PC-9 (cell line): ENCODE results near the gene GNAQ. TPM values are rescaled to one million over a fixed set of nuclear protein-coding genes. Genes with fewer than 3 reads are reported as not detected.

ENCODE experiments used
- BruUV-seq: library from RNA; stranded (reverse); fragments of 400-500 nt; replicated peaks from 2 replicates; lab custom pipeline; 2021; lab: Mats Ljungman, UMichigan
- CTCF ChIA-PET: fragments of 300-600 bp; sonication (Branson Sonifier 250); formaldehyde crosslinking; loops from one replicate; lab custom pipeline; 2022; ENCODE audit warnings: antibody characterized with exemption; lab: Charles Lee
- POLR2A ChIA-PET: fragments of 300-600 bp; sonication (Branson Sonifier 250); formaldehyde crosslinking; loops from one replicate; lab custom pipeline; 2022; ENCODE audit warnings: antibody characterized with exemption; ENCODE audit not compliant: unreplicated experiment; lab: Charles Lee
- DNase-seq, 2 experiments: peaks; one replicate each; pipeline versions ENCODE4 v3.0.0 to v3.0.0-alpha.2; 2015 to 2022; ENCODE audit warnings: mixed read lengths in 1 of 2
- H2AFZ ChIP-seq: fragments of 200-600 bp; sonication (generic); 2 replicates; pipeline ENCODE4 v1.8.1; 2017; ENCODE audit warnings: antibody characterized with exemption
- H3F3A ChIP-seq: fragments of 200-600 bp; sonication (generic); 2 replicates; pipeline ENCODE4 v1.8.1; 2017; ENCODE audit warnings: antibody characterized with exemption, mild to moderate bottlenecking, low read depth; ENCODE audit not compliant: insufficient read depth
- H3K27ac ChIP-seq: fragments of 200-600 bp; sonication (generic); 2 replicates; pipeline ENCODE4 v1.6.1; 2016; ENCODE audit warnings: mixed run types
- H3K27me3 ChIP-seq: fragments of 200-600 bp; sonication (generic); 2 replicates; pipeline ENCODE4 v1.6.1; 2016; ENCODE audit warnings: low read depth, mixed run types; ENCODE audit not compliant: insufficient read depth
- H3K36me3 ChIP-seq: fragments of 200-600 bp; sonication (generic); 2 replicates; pipeline ENCODE4 v1.6.1; 2016; ENCODE audit warnings: low read depth, mixed run types
- H3K4me1 ChIP-seq: fragments of 200-600 bp; sonication (generic); replicated peaks from 2 replicates; pipeline ENCODE4 v1.6.1; 2016; ENCODE audit warnings: mixed run types; ENCODE audit not compliant: insufficient read depth
- H3K4me2 ChIP-seq: fragments of 200-600 bp; sonication (generic); 2 replicates; pipeline ENCODE4 v1.6.1; 2017; ENCODE audit warnings: mixed run types
- H3K4me3 ChIP-seq: fragments of 200-600 bp; sonication (generic); 2 replicates; pipeline ENCODE4 v1.6.1; 2016; ENCODE audit warnings: mixed run types
- H3K79me2 ChIP-seq: fragments of 200-600 bp; sonication (generic); 2 replicates; pipeline ENCODE4 v1.6.1; 2017; ENCODE audit warnings: low read depth, mixed run types
- H3K9me2 ChIP-seq: fragments of 200-600 bp; sonication (generic); 2 replicates; pipeline ENCODE4 v1.8.1; 2017; ENCODE audit warnings: mild to moderate bottlenecking; ENCODE audit not compliant: insufficient read depth
- H3K9me3 ChIP-seq: fragments of 200-600 bp; sonication (generic); 2 replicates; pipeline ENCODE4 v1.8.1; 2016; ENCODE audit warnings: low read depth; ENCODE audit not compliant: insufficient read depth
- H4K20me1 ChIP-seq: fragments of 200-600 bp; sonication (generic); 2 replicates; pipeline ENCODE4 v1.8.1; 2017; ENCODE audit not compliant: insufficient read depth
- EZH2 ChIP-seq: fragments of 200-600 bp; sonication (generic); IDR thresholded peaks from 2 replicates; pipeline ENCODE4 v1.8.0; 2017; ENCODE audit warnings: antibody characterized with exemption, low read depth
- intact Hi-C: fragments of 100-400 bp; cut with micrococcal nuclease; formaldehyde crosslinking; loops from one replicate; pipeline ENCODE4 v1.10.0; 2022; ENCODE audit not compliant: unreplicated experiment
- total RNA-seq: library from RNA; stranded (reverse); gene quantifications from 2 replicates; pipeline ENCODE4 v1.2.3, GENCODE V29; 2021
- TF ChIP-seq, protein P1 (sequence below): fragments of 200-600 bp; sonication (generic); conservative IDR thresholded peaks from 2 replicates; pipeline ENCODE4 v1.6.1; 2017; ENCODE audit warnings: mixed run types, antibody characterized with exemption, mild to moderate bottlenecking, moderate library complexity

GNAQ gene
- total RNA-seq, 1 experiment from 2014 or later = 51.6 TPM

DNA sequence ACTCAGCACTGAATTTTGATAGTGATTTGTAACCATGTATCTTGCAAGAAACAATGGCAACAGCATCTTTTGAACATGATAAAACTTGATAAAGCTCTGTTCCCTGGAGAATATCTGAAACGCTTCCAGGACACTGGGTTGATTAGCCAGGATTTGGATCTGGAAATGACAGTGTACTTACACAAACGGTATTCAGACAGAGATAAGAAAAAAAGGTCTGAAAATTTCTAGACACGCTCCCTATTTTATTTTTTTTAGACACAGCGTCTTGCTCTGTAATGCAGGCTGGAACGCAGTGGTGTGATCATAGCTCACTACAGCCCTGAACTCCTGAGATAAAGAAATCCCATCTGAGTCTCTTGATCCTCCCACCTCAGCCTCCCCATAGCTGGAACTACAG lies 109.0 kb downstream of the GNAQ start:
- H3K9me2 ChIP-seq = no peaks in the 10 kb centered on the region
- no peaks in the 10 kb centered on the region for H3K27me3 ChIP-seq
- BruUV-seq = no TSS peak
- no peak overlapping the region for H3K27ac ChIP-seq
- POLR2A ChIA-PET = no interaction called here
- H2AFZ ChIP-seq = no peak overlapping the region
- peaks cover 9% of the 10 kb centered on the region; the same call in 1 of the 2 replicates for H3K36me3 ChIP-seq
- peaks cover 18% of the 10 kb centered on the region for H3K4me1 ChIP-seq
- H3K9me3 ChIP-seq = no peaks in the 10 kb centered on the region
- H3K79me2 ChIP-seq = peaks cover 29% of the 10 kb centered on the region
- H3K4me3 ChIP-seq = no peak overlapping the region
- intact Hi-C loops = no loop called here
- H3K4me2 ChIP-seq = no peak overlapping the region
- peaks cover 11% of the 10 kb centered on the region for H3F3A ChIP-seq
- no peak for DNase-seq
- CTCF ChIA-PET = no interaction called here
- no peaks in the 10 kb centered on the region for H4K20me1 ChIP-seq
- no peak for TF ChIP-seq EZH2
- TF ChIP-seq, protein P1, sequence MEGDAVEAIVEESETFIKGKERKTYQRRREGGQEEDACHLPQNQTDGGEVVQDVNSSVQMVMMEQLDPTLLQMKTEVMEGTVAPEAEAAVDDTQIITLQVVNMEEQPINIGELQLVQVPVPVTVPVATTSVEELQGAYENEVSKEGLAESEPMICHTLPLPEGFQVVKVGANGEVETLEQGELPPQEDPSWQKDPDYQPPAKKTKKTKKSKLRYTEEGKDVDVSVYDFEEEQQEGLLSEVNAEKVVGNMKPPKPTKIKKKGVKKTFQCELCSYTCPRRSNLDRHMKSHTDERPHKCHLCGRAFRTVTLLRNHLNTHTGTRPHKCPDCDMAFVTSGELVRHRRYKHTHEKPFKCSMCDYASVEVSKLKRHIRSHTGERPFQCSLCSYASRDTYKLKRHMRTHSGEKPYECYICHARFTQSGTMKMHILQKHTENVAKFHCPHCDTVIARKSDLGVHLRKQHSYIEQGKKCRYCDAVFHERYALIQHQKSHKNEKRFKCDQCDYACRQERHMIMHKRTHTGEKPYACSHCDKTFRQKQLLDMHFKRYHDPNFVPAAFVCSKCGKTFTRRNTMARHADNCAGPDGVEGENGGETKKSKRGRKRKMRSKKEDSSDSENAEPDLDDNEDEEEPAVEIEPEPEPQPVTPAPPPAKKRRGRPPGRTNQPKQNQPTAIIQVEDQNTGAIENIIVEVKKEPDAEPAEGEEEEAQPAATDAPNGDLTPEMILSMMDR = no peak

DNA sequence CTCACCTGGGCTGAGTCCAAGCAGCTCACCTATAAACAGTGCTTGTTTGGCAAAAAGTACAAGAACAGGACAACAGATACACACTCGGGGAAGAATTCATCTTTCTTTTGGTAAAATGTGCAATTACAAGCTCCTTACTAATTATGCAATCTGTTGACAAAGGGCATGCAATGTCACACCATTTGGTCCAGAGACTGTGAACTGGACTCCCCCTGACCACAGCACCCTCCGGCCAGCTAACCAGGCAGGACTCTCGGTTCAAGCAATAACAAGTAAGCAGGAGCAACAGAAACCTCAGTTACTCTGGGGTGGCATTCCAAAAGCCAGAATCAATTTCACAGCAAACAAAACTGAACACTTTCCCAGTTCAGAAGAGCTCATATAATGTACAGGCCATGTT lies 113.8 kb downstream of the GNAQ start:
- no TSS peak for BruUV-seq
- CTCF ChIA-PET = interaction anchor here (0.8 kb wide), 1 partner anchor 59 kb away, joined by 4 read pairs; no protein-coding TSS in a partner anchor

DNA sequence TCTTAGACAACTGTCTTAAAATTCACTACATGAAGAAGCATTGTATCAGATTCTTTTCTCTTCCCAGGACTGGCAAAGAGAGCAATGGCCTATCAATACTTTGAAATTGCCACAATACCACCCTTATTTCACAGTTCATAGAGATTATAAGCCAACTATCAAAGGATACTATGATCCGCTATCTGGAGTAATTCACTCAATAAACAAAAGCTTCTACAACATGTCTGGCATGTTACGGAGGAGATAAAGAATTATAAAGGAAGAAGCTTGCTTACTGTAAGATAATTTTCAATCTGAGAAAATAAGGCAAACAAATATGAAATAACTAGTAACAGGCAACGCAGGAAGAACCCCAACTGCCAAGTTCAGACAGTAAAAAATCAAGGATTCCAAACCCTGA lies 114.8 kb downstream of the GNAQ start:
- intact Hi-C loops = no loop called here
- POLR2A ChIA-PET = no interaction called here

More for the DNA sequence above, 113.8 kb downstream of the GNAQ start:
- Histone ChIP-seq H2AFZ (no peak overlapping the region), H3K36me3 (peaks cover 9% of the 10 kb centered on the region; the same call in 1 of the 2 replicates), H3K4me2 (no peak overlapping the region), H3F3A (no peaks in the 10 kb centered on the region), H4K20me1 (no peaks in the 10 kb centered on the region), H3K9me3 (no peaks in the 10 kb centered on the region), H3K79me2 (peaks cover 12% of the 10 kb centered on the region), H3K4me3 (no peak overlapping the region), H3K4me1 (no peaks in the 10 kb centered on the region), H3K27ac (no peak overlapping the region), H3K27me3 (no peaks in the 10 kb centered on the region), H3K9me2 (no peaks in the 10 kb centered on the region)
- POLR2A ChIA-PET = interaction anchor here (0.6 kb wide), 1 partner anchor 59 kb away, joined by 7 read pairs; no protein-coding TSS in a partner anchor
- intact Hi-C loops = no loop called here
- DNase-seq = no peak
- TF ChIP-seq EZH2 = no peak
- TF ChIP-seq, protein P1 = no peak

More for the DNA sequence above, 114.8 kb downstream of the GNAQ start:
- no TSS peak for BruUV-seq
- Histone ChIP-seq H3K36me3 (peaks cover 9% of the 10 kb centered on the region; the same call in 1 of the 2 replicates), H4K20me1 (no peaks in the 10 kb centered on the region), H3K79me2 (peaks cover 12% of the 10 kb centered on the region; the same call in 1 of the 2 replicates), H3K4me1 (no peaks in the 10 kb centered on the region), H3K9me2 (no peaks in the 10 kb centered on the region), H3K27me3 (no peaks in the 10 kb centered on the region), H3K4me3 (no peak overlapping the region), H3K27ac (no peak overlapping the region), H3K9me3 (no peaks in the 10 kb centered on the region), H3K4me2 (no peak overlapping the region), H3F3A (no peaks in the 10 kb centered on the region), H2AFZ (no peak overlapping the region)
- no peak for DNase-seq
- CTCF ChIA-PET = interaction anchor here (0.6 kb wide), 1 partner anchor 124 kb away, joined by 3 read pairs; no protein-coding TSS in a partner anchor
- TF ChIP-seq EZH2 = no peak
- TF ChIP-seq, protein P1 = no peak
